Inferior parietal cortex (tissue), 1 donor: ENCODE results near the gene EFHD2.
"Not testable (repeated sequence)": the region's sequence is repeated elsewhere in the genome, so short reads cannot be mapped to it uniquely, and the experiment has no call there.

Experiments
- DNase-seq: peaks from one replicate; pipeline ENCODE4 v3.0.0-alpha.2; 2016; ENCODE audit errors: extremely low spot score

Gene EFHD2, protein sequence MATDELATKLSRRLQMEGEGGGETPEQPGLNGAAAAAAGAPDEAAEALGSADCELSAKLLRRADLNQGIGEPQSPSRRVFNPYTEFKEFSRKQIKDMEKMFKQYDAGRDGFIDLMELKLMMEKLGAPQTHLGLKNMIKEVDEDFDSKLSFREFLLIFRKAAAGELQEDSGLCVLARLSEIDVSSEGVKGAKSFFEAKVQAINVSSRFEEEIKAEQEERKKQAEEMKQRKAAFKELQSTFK

DNA sequence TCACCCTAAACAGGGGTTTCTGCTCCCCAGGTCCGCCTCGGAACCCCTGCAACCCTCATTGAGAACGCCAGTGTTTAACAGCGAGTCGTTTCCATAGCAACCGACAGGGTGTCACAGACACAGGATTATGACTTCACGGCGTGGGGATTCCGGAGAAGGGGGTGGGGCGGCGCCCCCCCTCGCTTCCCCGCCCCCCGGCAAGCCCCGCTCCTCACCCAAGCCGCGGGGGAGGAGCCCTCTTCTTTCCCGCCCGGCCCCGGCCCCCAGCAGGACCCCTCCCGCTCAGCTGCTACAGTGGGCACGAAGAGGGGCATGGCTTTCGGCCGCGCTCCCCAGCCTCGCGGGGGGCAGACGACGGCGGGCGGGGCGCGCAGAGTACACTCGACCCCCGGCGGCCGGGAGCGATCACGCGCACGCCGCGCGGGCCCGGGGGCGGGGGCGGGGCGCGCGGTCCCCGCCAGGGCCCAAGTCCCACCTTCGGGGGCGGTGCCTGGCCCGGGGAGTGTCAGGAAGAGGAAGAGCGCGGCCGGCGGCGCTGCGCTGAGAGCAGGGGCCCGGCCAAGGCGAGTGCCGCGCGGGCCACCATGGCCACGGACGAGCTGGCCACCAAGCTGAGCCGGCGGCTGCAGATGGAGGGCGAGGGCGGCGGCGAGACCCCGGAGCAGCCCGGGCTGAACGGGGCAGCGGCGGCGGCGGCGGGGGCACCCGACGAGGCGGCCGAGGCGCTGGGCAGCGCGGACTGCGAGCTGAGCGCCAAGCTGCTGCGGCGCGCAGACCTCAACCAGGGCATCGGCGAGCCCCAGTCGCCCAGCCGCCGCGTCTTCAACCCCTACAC is at the start of gene EFHD2:
TSS of gene EFHD2 (plus strand) at position 501 of the 835 bp plus-strand sequence. CDS start at position 585, 84 bp downstream.
- peak; percentile 63 for DNase-seq

DNA sequence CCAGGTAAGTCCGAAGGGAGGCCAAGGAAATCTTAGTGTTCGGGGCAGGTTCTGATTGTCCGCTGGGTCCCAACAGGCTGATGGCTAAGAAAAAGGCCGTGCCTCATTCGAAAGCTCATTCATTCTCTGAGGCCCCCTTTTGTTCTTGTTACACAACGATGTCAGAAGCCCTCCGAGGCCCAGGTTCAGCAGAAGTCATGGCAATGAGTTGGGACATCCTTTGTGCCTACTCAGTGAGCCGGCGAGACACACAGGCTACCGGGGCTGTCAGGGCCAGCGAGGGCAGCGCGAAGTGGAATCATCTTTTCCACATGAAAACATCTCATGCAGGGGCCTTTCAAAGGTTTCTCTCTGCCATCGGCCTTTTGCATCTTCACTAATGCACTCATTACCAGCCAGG is 49.0 kb upstream of the EFHD2 start:
- no peak for DNase-seq

DNA sequence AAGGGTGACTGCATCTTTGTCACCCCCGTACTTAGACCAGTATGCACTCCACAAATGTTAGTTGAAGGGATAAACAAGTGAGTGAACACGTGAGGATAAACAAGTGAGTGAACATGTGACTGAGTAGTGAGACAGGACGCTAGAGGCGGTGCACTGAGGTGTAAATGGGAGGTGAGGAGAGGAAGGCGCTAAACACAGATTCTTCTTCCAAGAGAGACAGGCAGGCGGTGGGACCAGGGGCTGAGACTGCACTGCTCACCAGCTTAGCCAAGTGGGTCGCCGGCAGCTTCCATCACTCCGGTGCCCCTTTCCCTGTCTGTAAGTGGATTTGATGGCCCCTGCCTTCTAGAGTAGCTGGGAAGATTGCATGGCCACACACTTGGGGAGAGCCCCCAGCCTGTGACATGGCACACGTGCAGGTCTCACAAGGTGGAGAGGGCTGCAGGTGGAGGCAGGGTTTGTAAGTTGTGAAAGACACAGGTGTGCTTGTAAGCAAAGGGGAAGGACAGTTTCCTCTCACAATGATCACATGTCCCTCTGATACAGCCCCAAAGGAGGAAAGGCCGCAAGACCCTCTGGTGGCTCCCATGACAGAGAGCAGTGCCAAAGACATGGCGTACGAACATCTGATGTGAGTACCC is 47.5 kb upstream of the EFHD2 start:
- no peak for DNase-seq

DNA sequence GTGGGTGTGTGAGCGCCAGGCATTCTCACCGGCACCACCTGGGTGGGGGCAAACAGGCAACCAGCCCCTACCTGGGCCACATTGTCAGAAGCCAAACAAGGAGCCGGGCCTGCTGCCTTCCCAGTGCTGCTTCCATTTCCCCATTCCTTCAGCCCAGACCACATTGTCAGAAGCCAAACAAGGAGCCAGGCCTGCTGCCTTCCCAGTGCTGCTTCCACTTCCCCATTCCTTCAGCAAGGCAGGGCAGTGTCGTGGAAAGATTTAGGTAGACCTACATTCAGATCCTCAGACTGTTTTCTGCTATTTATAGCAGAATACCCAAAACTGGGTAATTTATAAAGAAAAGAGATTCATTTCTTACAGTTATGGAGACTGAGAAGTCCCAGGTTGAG is 47.0 kb upstream of the EFHD2 start:
- DNase-seq, result no peak

DNA sequence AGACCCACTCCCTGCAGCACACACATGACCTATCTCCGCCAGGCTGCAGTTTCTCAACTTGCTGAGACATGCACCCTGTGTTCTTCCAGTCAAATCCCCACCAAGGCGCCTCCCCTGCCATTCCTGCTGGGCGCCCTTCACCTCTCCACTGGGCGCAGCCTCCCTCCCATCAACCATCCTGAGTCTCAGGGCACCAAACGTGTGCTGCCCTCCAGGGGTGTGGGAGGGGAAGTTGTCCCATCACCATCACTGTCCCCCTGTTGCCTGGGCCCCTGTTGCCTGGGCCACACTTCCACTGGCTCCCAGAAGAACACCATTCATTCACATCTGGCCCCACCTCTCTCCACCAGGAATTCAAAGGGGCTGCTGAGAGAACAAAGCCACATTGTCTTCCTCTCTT is 44.9 kb upstream of the EFHD2 start:
- no peak for DNase-seq

DNA sequence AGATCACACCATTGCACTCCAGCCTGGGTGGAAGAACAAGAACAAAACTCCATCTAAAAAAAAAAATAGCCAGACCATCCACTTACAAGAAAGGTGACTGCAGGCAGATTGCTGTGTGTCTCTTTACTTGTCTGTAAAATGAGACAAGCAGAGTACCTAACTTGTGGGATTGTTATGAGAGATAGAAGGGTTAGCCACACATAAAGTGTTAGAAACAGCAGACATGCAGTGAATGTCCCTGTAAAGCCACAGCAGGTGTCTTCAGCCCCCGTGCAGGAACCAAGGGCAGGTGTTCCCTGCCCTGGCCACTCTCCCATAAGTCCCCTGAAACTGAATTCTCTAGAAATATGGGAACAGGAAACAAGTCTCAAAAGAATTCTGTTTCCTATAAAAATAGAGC is 40.8 kb upstream of the EFHD2 start:
- DNase-seq, result no peak

DNA sequence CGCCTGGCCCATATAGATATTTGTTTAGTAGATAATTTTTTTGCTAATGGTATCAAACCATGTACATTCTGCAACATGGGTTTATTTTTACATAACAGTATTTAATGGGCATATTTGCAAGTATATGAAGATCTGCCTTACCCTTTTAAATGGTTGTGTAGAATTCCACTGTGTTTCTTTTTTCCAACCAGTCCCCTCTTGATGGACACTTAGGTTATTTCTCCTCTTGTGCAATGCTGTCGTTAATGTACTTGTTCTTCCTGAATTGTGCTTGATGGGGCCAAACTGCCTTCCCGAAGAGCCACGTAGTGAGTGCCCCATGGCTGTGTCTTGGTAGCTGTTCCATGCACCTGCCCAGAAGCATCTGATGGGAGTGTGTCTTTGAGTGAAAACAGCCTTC is 39.4 kb upstream of the EFHD2 start:
- no peak for DNase-seq

DNA sequence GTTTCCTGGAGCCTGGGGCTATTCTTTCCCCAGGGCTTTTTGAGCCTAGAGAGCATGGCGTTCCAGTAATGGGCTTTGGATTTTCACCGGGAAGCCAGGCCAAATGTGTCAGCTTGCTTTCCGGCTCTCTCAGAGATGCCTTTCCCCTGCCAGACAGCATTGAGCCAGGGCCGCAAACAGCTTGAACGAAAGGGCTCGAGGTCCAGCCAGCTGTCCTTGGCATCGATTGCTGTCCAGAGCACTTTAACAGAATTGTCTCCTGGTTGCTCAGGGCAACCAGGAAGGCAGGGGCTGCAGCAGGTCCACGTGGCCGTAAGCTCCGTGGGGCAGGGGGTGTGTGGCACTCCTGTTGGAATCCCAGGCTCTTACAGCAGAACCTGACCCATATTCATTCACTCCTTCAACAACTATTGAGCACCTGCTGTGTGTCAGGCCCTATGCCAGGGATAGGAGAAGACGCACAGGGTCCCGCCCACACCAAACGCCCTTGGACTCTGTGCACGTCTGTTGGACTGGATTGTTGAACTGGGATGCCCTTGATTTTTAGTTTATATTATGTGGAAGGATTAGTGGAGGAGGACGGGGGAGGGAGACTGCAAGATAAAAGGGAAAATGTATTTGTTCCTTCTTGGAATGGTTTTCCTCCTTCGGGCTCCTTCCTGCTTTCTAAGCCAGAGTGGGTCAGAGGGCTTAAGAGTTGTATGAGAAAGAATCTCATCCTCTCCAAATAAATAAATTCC is 38.7 kb upstream of the EFHD2 start:
- no peak for DNase-seq

DNA sequence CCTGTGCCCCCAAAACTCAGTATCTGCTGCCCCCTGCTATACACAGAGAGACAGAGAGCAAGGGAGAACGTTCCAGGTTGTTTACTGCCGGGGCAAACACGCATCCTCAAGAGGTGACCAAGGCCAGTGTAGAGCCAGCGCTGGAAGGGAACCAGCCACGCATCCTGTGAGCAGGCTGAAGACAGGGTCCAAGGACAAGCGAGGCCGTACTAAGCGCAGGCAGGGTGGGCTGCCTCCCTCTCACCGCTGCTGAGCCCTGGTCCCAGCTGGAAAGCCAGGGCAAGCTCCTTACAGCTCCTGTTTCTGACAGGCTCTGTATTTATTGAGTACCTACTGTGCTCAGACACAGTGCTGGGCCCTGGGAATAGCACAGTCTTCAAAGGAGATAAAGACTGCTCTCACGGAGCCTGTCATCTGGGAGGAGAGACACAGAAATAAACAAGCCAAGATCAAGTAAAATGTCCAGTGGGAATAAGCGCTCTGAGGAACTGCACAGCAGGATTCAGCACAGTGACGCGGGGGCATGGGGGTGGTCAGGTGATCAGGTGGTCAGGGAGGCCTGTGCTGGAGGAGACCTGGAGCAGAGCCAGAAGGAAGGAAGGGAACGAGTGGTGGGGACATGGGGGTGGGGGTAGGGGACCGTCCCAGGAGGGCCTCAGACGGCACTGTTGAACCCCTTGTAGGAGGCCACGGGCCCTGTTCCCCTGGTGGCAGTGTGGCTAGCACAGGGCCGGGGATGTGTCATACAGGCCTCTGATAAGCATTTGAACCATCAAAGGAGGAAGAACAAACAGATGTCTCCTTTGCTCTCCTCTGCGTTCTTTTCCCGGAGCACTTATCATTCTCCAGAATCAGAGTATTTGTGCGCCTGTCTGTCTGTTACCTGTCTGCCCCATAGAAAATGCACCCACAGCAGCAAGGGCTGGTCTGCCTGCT is 37.8 kb upstream of the EFHD2 start:
- no peak for DNase-seq

DNA sequence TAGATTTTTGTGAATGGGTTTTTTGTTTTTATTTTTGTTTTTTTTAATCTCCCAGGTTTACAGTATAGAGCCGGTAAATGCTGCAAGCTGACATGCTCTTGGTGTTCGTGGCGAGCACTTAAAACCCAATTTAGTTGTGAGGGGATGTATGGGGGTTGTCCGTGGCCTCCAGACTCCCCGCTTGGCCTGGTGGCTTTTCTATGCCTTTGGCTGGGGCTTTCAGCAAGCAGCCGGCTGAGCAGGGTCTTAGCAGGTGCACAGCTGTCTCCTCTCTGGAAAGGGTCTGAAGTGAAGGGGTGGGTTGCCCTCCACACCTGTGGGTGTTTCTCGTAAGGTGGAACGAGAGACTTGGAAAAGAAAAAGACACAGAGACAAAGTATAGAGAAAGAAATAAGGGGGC is 31.0 kb upstream of the EFHD2 start:
- no peak for DNase-seq

DNA sequence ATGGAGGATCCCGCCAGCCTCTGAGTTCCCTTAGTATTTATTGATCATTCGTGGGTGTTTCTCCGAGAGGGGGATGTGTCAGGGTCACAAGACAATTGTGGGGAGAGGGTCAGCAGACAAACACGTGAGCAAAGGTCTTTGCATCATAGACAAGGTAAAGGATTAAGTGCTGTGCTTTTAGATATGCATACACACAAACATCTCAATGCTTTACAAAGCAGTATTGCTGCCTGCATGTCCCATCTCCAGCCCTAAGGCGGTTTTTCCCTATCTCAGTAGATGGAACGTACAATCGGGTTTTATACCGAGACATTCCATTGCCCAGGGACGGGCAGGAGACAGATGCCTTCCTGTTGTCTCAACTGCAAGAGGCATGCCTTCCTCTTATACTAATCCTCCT is 30.5 kb upstream of the EFHD2 start:
- not testable (repeated sequence) for DNase-seq

DNA sequence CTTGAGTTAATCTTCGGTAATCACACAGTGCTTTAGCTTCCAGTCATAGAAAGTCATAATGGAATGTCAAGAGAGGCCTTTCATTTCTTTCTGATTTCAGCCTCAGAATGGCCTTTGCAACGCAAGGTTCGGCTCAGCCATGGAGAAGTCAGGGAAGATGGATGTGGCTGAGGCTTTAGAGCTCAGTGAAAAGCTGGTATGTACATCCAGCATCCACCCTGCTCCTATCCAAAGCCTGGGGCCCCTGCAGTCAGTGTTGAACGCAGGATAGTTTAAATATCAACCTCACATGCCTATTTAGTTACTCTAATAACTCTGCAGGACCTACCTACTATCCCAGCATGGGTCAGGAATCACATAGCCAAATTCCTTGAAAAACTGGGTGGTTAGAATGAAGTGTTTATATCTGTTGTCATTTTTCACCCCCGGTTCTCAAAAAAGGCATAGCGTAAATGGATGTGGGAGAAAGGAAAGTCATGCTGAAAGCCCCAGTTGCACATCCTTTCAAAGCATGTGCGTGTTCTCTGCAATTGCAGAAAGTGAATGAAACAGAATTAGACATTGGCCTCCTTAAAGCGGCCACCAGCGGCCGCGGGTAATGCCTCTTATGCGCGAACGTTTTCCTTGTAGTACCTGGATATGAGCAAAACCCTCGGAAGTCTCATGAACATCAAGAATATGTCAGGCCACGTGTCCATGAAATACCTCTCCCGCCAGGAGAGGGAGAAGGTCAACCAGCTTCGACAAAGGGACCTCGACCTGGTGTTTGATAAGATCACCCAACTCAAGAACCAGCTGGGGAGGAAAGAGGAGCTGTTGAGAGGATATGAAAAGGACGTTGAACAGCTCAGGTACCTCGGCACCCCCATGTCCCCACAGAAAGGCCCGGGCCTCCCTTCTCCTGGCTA is 28.8 kb upstream of the EFHD2 start:
- no peak for DNase-seq

DNA sequence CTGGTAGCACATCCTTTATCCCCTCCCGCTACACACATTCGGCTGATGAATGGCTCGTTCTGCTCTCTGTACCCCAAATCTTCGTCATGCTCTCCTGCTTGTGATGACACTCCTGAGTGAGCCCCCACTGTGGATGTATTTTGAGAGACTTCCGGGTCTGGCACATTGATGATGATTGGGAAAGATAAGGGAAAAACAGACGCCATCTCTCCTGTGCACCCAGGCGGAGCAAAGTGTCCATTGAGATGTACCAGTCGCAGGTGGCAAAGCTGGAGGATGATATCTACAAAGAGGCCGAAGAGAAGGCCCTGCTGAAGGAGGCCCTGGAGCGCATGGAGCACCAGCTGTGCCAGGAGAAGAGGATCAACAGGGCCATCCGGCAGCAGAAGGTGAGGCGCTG is 27.9 kb upstream of the EFHD2 start:
- DNase-seq, result no peak

DNA sequence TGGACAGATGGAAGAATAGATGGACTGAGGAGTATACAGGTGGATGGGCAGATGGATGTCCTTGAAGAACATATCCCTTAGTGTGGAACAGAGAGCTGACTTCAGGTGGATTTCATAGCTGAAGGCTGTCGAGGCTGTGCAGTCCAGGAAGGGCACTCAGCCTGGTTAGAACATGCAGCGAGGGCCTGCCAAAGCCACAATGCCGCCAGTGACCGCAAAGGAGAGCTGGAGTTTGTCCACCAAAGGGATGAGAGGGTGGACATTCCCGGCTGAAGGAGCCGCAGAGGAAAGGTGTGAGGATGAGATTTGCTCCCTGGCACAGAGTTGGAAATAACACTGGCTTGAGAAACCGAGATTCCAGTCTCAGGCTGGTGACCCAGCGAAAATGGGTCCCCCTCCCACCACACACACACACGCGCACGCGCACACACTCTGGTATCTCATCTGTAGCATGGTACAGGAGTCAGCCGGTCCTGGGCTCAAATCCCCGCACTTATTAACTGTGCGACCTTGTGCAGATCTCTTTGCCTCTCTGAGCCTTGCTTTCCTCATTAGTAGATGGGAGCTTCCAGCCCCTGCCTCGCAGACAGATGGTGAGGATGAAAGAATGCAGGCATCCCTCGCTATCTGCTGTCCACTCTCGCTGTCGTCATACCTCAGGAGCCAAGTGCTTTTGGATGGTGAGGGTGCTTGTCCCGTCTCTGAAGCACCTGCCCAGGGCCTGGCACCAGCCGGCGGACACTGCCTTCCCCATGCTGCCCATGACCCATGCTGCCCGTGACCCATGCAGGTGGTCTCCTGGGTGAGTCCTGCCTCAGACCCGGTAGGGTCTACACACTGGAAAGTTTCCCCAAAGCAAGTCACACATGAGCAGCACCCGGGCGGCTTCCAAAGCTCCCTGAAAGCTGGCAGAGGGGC is 26.8 kb upstream of the EFHD2 start:
- DNase-seq, result no peak

DNA sequence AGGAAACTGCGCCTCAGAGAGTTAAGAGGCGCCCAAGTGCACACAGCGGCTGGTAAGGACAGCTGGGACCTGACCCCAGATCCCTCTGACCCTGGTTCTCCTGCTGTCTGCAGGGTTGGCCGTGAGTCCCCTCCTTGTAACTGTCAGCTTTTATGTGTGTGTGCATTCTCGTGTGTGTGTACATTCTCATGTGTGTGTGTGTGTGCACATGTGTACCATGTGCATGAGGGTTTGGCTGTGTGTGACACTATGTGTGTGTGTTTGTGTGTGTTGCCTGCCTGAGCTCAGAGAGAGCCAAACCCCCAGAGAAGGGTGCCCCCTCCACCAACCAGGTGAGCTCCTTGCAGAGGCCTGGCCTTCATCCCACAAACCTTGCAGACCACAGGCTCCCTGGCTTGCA is 25.9 kb upstream of the EFHD2 start:
- no peak for DNase-seq

DNA sequence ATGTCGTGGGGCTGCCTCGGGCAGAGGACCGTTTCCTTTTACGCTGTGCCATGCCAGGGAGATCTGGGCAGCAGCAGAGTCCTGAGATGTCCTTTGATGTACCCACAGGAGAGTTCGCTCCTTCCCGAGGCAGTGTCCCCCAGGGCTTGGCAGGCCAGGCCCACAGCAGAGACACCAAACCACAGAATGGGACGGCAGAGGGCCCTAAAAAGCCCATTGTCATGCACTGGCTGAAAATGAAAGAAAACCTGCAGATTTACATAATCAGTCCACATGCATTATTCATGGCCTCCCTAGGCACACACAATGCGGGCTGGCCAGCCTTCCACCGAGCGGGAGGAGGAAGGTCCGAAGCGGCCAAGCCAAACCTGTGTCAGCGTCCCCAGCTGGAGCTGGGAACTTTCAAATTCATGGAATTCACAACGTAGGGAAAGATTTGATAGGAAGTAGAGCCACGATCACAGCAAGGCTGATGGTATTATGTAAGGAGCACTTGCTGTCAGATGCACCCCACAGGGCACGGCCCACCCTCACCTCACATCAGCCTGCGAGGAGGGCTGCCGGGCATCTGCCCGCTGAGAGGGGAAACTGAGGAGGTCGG is 25.3 kb upstream of the EFHD2 start:
- DNase-seq, result peak; percentile 67

DNA sequence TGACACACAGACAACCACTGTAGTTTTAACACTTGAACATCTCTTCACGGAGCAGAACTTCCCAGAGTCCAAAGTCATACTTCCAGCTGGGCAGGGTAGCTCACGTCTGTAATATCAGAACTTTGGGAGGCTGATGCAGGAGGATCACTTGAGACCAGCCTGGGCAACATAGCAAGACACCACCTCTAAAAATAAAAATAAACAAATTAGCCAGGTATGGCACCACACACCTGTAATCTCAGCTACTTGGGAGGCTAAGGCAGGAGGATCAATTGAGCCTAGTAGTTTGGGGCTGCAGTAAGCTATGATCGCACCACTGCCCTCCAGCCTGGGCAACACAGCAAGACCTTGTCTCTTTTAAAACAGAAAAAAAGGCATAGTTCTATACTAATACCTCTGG is 24.3 kb upstream of the EFHD2 start:
- DNase-seq, result no peak

DNA sequence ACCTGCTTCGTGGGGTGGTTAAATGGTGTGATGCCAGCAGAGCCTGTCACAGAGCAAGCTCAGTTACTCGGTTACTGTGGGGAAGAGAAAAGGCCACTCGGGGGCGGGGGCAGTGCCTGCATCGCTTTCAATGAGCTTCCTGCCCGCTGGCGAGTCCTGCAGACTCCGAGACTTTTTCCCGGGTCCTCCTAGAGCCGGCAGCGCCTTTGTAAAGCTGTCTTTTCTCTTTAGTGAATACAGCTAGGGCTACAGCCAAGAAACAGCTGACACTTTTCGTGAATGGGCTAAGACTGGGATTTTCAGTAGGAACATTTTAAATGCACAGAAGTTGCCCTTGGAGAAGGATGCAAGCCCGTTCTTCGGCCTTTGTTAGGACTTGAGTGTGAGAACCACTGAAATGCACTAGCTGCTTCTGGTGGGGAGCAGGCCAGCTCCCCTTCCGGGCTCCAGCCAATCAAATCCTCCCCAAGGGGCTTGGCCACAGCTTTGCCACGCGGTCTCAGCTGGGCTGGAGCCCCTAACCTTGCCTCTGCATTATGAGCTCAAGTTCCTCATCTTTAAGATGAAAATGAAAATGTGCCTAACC is 23.4 kb upstream of the EFHD2 start:
- peak; percentile 54 for DNase-seq
